HEK293 (cell line): ENCODE results near the gene MRTFB.
A peak's percentile ranks its signal among the peaks of the same experiment; 100 is the strongest.

ENCODE experiments used
- CTCF ChIA-PET: fragments of 350-600 bp; formaldehyde crosslinking; extraction: SDS; loops from one replicate; lab custom pipeline; 2021; ENCODE audit warnings: antibody characterized with exemption; lab: Yijun Ruan, JAX
- POLR2A ChIA-PET: fragments of 300-600 bp; formaldehyde crosslinking; extraction: SDS; loops from one replicate; lab custom pipeline; 2020; ENCODE audit warnings: antibody characterized with exemption, inconsistent platforms; lab: Yijun Ruan, JAX
- H3K27ac ChIP-seq: fragments of 200-500 bp; sonication (Bioruptor generic); 2 replicates; pipeline ENCODE4 v1.5.1; 2014; ENCODE audit warnings: low read depth, low read length, control low read depth, inconsistent platforms; ENCODE audit errors: extremely low read depth
- H3K36me3 ChIP-seq, 2 experiments: fragments of 200-500 bp in 1 of 2; sonication (Bioruptor generic) in 1 of 2; 1 replicate in 1 of 2; 2 replicates in 1 of 2; pipeline ENCODE4 v1.5.1; 2014 to 2017; ENCODE audit warnings: inconsistent platforms in 2 of 2, low read length in 2 of 2; ENCODE audit not compliant: control insufficient read depth in 2 of 2, insufficient read depth in 1 of 2
- H3K4me1 ChIP-seq: fragments of 200-500 bp; sonication (Bioruptor generic); 2 replicates; pipeline ENCODE4 v1.5.1; 2014; ENCODE audit warnings: mild to moderate bottlenecking, low read length, inconsistent platforms; ENCODE audit not compliant: control insufficient read depth, insufficient read depth
- H3K4me3 ChIP-seq: 2 replicates; pipeline ENCODE4 v1.5.1; 2011; ENCODE audit warnings: low read depth, mild to moderate bottlenecking, control low read depth, low read length, moderate library complexity
- H3K9me3 ChIP-seq: fragments of 200-500 bp; sonication (Bioruptor generic); 2 replicates; pipeline ENCODE4 v1.5.1; 2014; ENCODE audit warnings: low read depth, low read length, inconsistent platforms; ENCODE audit not compliant: control insufficient read depth, insufficient read depth
- FEZF1 ChIP-seq: fragments of 450-650 bp; formaldehyde crosslinking; IDR thresholded peaks from 2 replicates; pipeline ENCODE4 v1.5.1; 2016; ENCODE audit warnings: missing biosample characterization, missing genetic modification characterization
- GFI1B ChIP-seq: fragments of 450-650 bp; formaldehyde crosslinking; IDR thresholded peaks from 2 replicates; pipeline ENCODE4 v1.5.1; 2016; ENCODE audit warnings: missing biosample characterization, missing genetic modification characterization
- ZBTB21 ChIP-seq: fragments of 450-650 bp; formaldehyde crosslinking; IDR thresholded peaks from 2 replicates; pipeline ENCODE4 v1.5.1; 2017; ENCODE audit warnings: missing biosample characterization, missing genetic modification characterization
- ZBTB26 ChIP-seq: fragments of 450-650 bp; formaldehyde crosslinking; optimal IDR thresholded peaks from 2 replicates; pipeline ENCODE3; 2016; ENCODE audit warnings: missing biosample characterization, mild to moderate bottlenecking, missing genetic modification characterization
- ZBTB7A ChIP-seq: fragments of 450-650 bp; formaldehyde crosslinking; IDR thresholded peaks from 2 replicates; pipeline ENCODE4 v1.5.1; 2016; ENCODE audit warnings: low read depth, missing biosample characterization, missing genetic modification characterization
- ZFP69B ChIP-seq: fragments of 450-650 bp; formaldehyde crosslinking; IDR thresholded peaks from 2 replicates; pipeline ENCODE4 v1.5.1; 2016; ENCODE audit warnings: missing biosample characterization, missing genetic modification characterization
- ZNF114 ChIP-seq: fragments of 450-650 bp; formaldehyde crosslinking; IDR thresholded peaks from 2 replicates; pipeline ENCODE4 v1.5.0; 2017; ENCODE audit warnings: missing biosample characterization, missing genetic modification characterization
- ZNF121 ChIP-seq: fragments of 450-650 bp; formaldehyde crosslinking; IDR thresholded peaks from 2 replicates; pipeline ENCODE4 v1.5.1; 2016; ENCODE audit warnings: missing biosample characterization, missing genetic modification characterization
- ZNF169 ChIP-seq: fragments of 450-650 bp; formaldehyde crosslinking; IDR thresholded peaks from 2 replicates; pipeline ENCODE4 v1.5.1; 2016; ENCODE audit warnings: missing biosample characterization, missing genetic modification characterization
- ZNF274 ChIP-seq, 2 experiments: fragments of 200-500 bp in 1 of 2; fragments of 450-650 bp in 1 of 2; sonication (Bioruptor generic) in 1 of 2; formaldehyde crosslinking in 1 of 2; IDR thresholded peaks; 2 replicates each; pipeline versions ENCODE4 v1.5.1 to v1.6.1; 2014 to 2016; ENCODE audit warnings: borderline replicate concordance in 1 of 2, inconsistent platforms in 1 of 2, low read length in 1 of 2, missing biosample characterization in 1 of 2, missing genetic modification characterization in 1 of 2
- ZNF394 ChIP-seq: fragments of 450-650 bp; formaldehyde crosslinking; IDR thresholded peaks from 2 replicates; pipeline ENCODE4 v1.5.1; 2016; ENCODE audit warnings: missing biosample characterization, missing genetic modification characterization, mild to moderate bottlenecking, moderate library complexity, borderline replicate concordance
- ZNF510 ChIP-seq: fragments of 450-650 bp; formaldehyde crosslinking; IDR thresholded peaks from 2 replicates; pipeline ENCODE4 v1.5.1; 2018; ENCODE audit warnings: mild to moderate bottlenecking, missing genetic modification characterization, missing biosample characterization; ENCODE audit not compliant: insufficient replicate concordance
- ZNF521 ChIP-seq: fragments of 450-650 bp; formaldehyde crosslinking; IDR thresholded peaks from 2 replicates; pipeline ENCODE4 v1.5.1; 2017; ENCODE audit warnings: missing biosample characterization, mild to moderate bottlenecking, missing genetic modification characterization
- ZNF530 ChIP-seq: fragments of 450-650 bp; formaldehyde crosslinking; IDR thresholded peaks from 2 replicates; pipeline ENCODE4 v1.5.1; 2016; ENCODE audit warnings: low read depth, missing biosample characterization, missing genetic modification characterization
- ZNF548 ChIP-seq: fragments of 450-650 bp; formaldehyde crosslinking; IDR thresholded peaks from 2 replicates; pipeline ENCODE4 v1.5.1; 2016; ENCODE audit warnings: missing biosample characterization, missing genetic modification characterization
- ZNF660 ChIP-seq: fragments of 450-650 bp; IDR thresholded peaks from 2 replicates; pipeline ENCODE4 v1.5.1; 2018; ENCODE audit warnings: missing biosample characterization, mild to moderate bottlenecking, missing genetic modification characterization
- ZNF791 ChIP-seq: fragments of 450-650 bp; formaldehyde crosslinking; IDR thresholded peaks from 2 replicates; pipeline ENCODE4 v1.5.1; 2016; ENCODE audit warnings: missing biosample characterization, missing genetic modification characterization
- ZSCAN30 ChIP-seq: fragments of 450-650 bp; IDR thresholded peaks from 2 replicates; pipeline ENCODE4 v1.5.1; 2018; ENCODE audit warnings: missing biosample characterization, mild to moderate bottlenecking, missing genetic modification characterization, moderate library complexity
- TF ChIP-seq, protein P1 (sequence below): fragments of 450-650 bp; formaldehyde crosslinking; IDR thresholded peaks from 2 replicates; pipeline ENCODE4 v1.5.1; 2016; ENCODE audit warnings: missing biosample characterization, missing genetic modification characterization, borderline replicate concordance
- TF ChIP-seq, protein P2 (sequence below): fragments of 450-650 bp; formaldehyde crosslinking; IDR thresholded peaks from 2 replicates; pipeline ENCODE4 v1.5.1; 2017; ENCODE audit warnings: missing biosample characterization, missing genetic modification characterization
- TF ChIP-seq, protein P3 (sequence below): fragments of 450-650 bp; formaldehyde crosslinking; IDR thresholded peaks from 2 replicates; pipeline ENCODE4 v1.5.1; 2017; ENCODE audit warnings: missing biosample characterization, missing genetic modification characterization
- TF ChIP-seq, protein P4 (sequence below): IDR thresholded peaks from 2 replicates; pipeline ENCODE4 v1.6.1; 2011; ENCODE audit warnings: mild to moderate bottlenecking, low read depth, low read length, borderline replicate concordance

The MRTFB gene

GRCh38 chr16:14086477-14086876 is 15.4 kb downstream of the MRTFB start:
- TF ChIP-seq, protein P1, sequence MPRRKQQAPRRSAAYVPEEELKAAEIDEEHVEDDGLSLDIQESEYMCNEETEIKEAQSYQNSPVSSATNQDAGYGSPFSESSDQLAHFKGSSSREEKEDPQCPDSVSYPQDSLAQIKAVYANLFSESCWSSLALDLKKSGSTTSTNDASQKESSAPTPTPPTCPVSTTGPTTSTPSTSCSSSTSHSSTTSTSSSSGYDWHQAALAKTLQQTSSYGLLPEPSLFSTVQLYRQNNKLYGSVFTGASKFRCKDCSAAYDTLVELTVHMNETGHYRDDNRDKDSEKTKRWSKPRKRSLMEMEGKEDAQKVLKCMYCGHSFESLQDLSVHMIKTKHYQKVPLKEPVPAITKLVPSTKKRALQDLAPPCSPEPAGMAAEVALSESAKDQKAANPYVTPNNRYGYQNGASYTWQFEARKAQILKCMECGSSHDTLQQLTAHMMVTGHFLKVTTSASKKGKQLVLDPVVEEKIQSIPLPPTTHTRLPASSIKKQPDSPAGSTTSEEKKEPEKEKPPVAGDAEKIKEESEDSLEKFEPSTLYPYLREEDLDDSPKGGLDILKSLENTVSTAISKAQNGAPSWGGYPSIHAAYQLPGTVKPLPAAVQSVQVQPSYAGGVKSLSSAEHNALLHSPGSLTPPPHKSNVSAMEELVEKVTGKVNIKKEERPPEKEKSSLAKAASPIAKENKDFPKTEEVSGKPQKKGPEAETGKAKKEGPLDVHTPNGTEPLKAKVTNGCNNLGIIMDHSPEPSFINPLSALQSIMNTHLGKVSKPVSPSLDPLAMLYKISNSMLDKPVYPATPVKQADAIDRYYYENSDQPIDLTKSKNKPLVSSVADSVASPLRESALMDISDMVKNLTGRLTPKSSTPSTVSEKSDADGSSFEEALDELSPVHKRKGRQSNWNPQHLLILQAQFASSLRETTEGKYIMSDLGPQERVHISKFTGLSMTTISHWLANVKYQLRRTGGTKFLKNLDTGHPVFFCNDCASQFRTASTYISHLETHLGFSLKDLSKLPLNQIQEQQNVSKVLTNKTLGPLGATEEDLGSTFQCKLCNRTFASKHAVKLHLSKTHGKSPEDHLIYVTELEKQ: no peak
- TF ChIP-seq, protein P2, sequence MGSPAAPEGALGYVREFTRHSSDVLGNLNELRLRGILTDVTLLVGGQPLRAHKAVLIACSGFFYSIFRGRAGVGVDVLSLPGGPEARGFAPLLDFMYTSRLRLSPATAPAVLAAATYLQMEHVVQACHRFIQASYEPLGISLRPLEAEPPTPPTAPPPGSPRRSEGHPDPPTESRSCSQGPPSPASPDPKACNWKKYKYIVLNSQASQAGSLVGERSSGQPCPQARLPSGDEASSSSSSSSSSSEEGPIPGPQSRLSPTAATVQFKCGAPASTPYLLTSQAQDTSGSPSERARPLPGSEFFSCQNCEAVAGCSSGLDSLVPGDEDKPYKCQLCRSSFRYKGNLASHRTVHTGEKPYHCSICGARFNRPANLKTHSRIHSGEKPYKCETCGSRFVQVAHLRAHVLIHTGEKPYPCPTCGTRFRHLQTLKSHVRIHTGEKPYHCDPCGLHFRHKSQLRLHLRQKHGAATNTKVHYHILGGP: peak; percentile 12; the same call in 1 of the 2 replicates
- TF ChIP-seq, protein P3, sequence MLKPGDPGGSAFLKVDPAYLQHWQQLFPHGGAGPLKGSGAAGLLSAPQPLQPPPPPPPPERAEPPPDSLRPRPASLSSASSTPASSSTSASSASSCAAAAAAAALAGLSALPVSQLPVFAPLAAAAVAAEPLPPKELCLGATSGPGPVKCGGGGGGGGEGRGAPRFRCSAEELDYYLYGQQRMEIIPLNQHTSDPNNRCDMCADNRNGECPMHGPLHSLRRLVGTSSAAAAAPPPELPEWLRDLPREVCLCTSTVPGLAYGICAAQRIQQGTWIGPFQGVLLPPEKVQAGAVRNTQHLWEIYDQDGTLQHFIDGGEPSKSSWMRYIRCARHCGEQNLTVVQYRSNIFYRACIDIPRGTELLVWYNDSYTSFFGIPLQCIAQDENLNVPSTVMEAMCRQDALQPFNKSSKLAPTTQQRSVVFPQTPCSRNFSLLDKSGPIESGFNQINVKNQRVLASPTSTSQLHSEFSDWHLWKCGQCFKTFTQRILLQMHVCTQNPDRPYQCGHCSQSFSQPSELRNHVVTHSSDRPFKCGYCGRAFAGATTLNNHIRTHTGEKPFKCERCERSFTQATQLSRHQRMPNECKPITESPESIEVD (tag by site-specific recombination): peak; percentile 40; the same call in 1 of the 2 replicates
- TF ChIP-seq ZNF660 (tag by site-specific recombination) (no peak), ZNF791 (tag by site-specific recombination) (no peak)
- Histone ChIP-seq H3K4me3 (no peak overlapping the region), H3K27ac (no peak overlapping the region), H3K9me3 (no peaks in the 10 kb centered on the region), H3K4me1 (0 out of 2 replicates have a peak, but pooled peaks cover 8% of the 10 kb centered on the region), H3K36me3 (peaks cover 9 to 18% of the 10 kb centered on the region in 2 experiments; a peak in 2 of 3 replicates)
- POLR2A ChIA-PET: no interaction called here
- CTCF ChIA-PET: no interaction called here

- no peak overlapping the region for H3K4me3 ChIP-seq
- peaks cover 9 to 11% of the 10 kb centered on the region in 2 experiments; a peak in 2 of 3 replicates for H3K36me3 ChIP-seq
- H3K27ac ChIP-seq: no peak overlapping the region
- 0 out of 2 replicates have a peak, but pooled peaks cover 8% of the 10 kb centered on the region for H3K4me1 ChIP-seq
- no peaks in the 10 kb centered on the region for H3K9me3 ChIP-seq
- ChIA-PET POLR2A (no interaction called here), CTCF (interaction anchor here (0.6 to 0.7 kb wide), 2 partner anchors 136 to 145 kb away, joined by 3 to 4 read pairs; no protein-coding TSS in a partner anchor)
- TF ChIP-seq GFI1B (no peak), ZNF548 (no peak), ZNF394 (no peak), ZNF114 (no peak), ZBTB21 (tag by site-specific recombination) (no peak), ZNF510 (tag by site-specific recombination) (no peak), ZNF274 (IDR thresholded peaks at IDR 0.05; ENCODE audit: low read length) (no peak), ZNF274 (tag by site-specific recombination; IDR thresholded peaks at IDR 0.05; ENCODE audit: borderline replicate concordance) (no peak), ZSCAN30 (tag by site-specific recombination) (no peak), ZBTB7A (tag by site-specific recombination) (no peak), ZNF169 (no peak), ZNF121 (tag by site-specific recombination) (no peak), ZFP69B (tag by site-specific recombination) (no peak), ZNF521 (tag by site-specific recombination) (no peak), ZNF530 (tag by site-specific recombination) (no peak), ZBTB26 (tag by site-specific recombination) (no peak), FEZF1 (no peak)
- TF ChIP-seq, protein P4, sequence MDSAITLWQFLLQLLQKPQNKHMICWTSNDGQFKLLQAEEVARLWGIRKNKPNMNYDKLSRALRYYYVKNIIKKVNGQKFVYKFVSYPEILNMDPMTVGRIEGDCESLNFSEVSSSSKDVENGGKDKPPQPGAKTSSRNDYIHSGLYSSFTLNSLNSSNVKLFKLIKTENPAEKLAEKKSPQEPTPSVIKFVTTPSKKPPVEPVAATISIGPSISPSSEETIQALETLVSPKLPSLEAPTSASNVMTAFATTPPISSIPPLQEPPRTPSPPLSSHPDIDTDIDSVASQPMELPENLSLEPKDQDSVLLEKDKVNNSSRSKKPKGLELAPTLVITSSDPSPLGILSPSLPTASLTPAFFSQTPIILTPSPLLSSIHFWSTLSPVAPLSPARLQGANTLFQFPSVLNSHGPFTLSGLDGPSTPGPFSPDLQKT: no peak
Observed at GRCh38 chr16:14087181-14087580, 16.1 kb downstream of the MRTFB start.
